Activated CD4-positive, alpha-beta memory T cell treated with anti-CD3 and anti-CD28 coated beads for 36 hours (primary cell): ENCODE results near the gene RASSF1. TPM values are rescaled to one million over a fixed set of nuclear protein-coding genes. Genes with fewer than 3 reads are reported as not detected.

Source experiments
- CTCF ChIA-PET: fragments of 350-600 bp; sonication (Branson Sonifier 250); formaldehyde crosslinking; loops from one replicate; lab custom pipeline; 2021; ENCODE audit warnings: antibody characterized with exemption, inconsistent platforms; lab: Charles Lee
- POLR2A ChIA-PET: fragments of 350-600 bp; sonication (Branson Sonifier 250); formaldehyde crosslinking; loops from one replicate; lab custom pipeline; 2021; ENCODE audit warnings: antibody characterized with exemption; lab: Charles Lee
- DNase-seq: peaks from one replicate; pipeline ENCODE4 v3.0.0-alpha.2; 2020
- H3K27ac Mint-ChIP-seq: one replicate; pipeline ENCODE4 v1.8.0; 2021; ENCODE audit warnings: mixed read lengths
- H3K27me3 Mint-ChIP-seq: one replicate; pipeline ENCODE4 v1.8.0; 2021; ENCODE audit warnings: mixed read lengths
- H3K36me3 Mint-ChIP-seq: one replicate; pipeline ENCODE4 v1.8.0; 2021; ENCODE audit warnings: mixed read lengths
- H3K4me1 Mint-ChIP-seq: one replicate; pipeline ENCODE4 v1.8.0; 2021; ENCODE audit warnings: low read depth, mixed read lengths
- H3K4me3 Mint-ChIP-seq: one replicate; pipeline ENCODE4 v1.8.0; 2021; ENCODE audit warnings: mild to moderate bottlenecking, mixed read lengths
- H3K9me3 Mint-ChIP-seq: one replicate; pipeline ENCODE4 v1.8.0; 2021; ENCODE audit warnings: mixed read lengths
- intact Hi-C: fragments of 100-400 bp; cut with micrococcal nuclease; formaldehyde crosslinking; loops from one replicate; pipeline ENCODE4 v1.15.1; 2023
- total RNA-seq, 2 experiments: library from RNA; stranded (reverse); gene quantifications; one replicate each; pipeline ENCODE4 v1.2.3, GENCODE V29; 2021

RASSF1 gene
- total RNA-seq, 2 experiments from 2014 or later, result 48.8 to 52.6 TPM

DNA sequence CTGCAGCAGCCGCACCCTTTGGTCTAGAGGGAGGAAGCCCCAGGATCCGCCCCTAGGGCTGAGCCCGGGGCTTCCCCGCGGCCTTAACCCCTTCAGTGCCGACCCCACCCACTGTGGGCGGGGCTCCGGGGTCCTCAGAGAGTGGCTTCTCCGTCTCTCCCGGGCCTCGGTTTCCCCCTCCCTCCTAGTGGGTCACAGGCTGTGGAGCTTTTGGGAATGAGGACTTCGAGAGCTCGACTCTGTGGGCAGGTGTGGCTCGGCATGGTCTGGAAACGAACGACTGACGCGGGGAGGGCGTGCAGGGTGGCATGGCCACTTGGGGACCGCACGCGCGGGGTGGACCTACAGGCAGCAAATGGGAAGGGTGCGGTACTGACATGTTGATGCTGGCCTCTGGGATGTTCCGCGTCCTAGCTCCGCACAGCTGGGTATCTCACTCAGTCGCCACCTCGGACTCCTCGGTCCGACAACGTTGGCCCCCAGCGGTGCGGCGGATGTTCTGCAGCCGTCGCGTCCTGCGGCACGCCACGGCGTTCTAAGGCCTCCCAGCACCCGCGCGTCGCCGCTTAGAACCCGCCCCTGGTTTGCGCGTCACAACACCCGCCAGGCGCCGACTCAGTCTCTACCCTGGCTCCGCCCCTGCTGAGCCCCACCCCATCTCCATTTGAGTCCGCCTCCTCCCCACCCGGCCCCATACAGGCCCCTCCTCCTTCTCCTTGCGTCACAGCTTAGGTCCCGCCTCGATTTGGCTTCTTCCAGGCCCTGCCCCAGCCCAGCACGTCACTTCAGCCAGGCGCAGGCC is 41.6 kb downstream of the RASSF1 start, which contains the start of the genes HYAL3 and NAA80:
Gene HYAL3, minus strand, starts transcription at position 570 of the 802 bp plus-strand sequence. CDS start 3,803 bp downstream, outside the sequence.
Gene NAA80, minus strand, starts transcription at position 570 of the 802 bp plus-strand sequence. CDS start 1,942 bp downstream, outside the sequence.
- H3K27me3 Mint-ChIP-seq, result no peaks in the 10 kb centered on the region
- no peaks in the 10 kb centered on the region for H3K9me3 Mint-ChIP-seq
- peaks cover 24% of the 10 kb centered on the region for H3K4me1 Mint-ChIP-seq
- peak within 1 kb of the TSS; percentile 95 for H3K27ac Mint-ChIP-seq
- peaks cover 1% of the 10 kb centered on the region for H3K36me3 Mint-ChIP-seq
- intact Hi-C loops, result loop anchor here (1.0 to 2.0 kb wide), 6 partner anchors 22 to 60 kb away; partner anchors contain the start of genes TMEM115 and TUSC2
- ChIA-PET CTCF (interaction anchor here (0.6 to 3.6 kb wide), 11 partner anchors 22 to 563 kb away, joined by 3 to 30 read pairs (median 5); partner anchors contain the start of genes CYB561D2 and NPRL2), POLR2A (interaction anchor here (0.6 to 3.5 kb wide), 11 partner anchors 16 to 63 kb away, joined by 3 to 34 read pairs (median 5); partner anchors contain the start of genes CYB561D2, GNAI2, NPRL2 and RASSF1)
- peak within 1 kb of the TSS; percentile 97 for H3K4me3 Mint-ChIP-seq
- DNase-seq, result peak; percentile 100

DNA sequence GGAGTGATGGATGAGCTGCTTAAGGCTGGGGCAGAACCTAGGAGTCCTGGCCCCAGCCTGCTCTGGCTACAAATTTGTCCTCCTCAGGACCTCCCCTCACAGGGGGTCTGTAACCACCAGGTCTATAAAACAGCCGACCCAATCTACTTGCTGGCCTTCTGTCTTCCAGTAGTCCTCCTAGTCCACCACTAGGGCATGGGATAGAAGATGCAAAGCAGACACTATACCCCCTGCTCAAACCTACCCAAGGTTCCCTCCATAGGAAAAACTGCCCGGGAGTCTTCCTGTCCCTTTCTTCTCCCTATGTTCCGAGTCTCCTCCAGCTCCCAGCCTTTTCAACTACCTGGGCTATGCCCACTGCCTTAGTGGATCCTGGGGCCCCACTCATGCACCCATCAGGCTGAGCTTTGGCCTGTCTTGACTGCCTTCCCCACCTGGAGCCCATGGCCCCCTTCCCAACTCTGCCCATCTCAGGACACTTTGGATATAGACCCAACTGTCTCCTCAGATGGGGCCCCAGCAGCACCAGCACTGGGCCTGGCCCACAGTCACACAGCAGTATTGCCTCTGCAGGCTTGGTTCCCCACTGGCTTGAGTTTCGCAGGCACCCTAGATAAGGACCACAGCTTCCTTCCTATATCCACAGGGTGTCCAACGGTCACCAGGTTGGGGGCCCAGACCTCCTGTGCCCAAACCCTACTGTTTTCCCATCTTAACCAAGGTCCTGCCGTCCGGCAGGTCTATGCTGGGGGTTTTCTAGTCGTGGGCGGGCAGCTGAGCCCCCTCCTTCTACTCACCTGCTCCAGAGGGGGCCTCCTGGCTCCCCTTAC is 42.5 kb downstream of the RASSF1 start:
- CTCF ChIA-PET, result interaction anchor here (0.6 to 3.6 kb wide), 7 partner anchors 23 to 562 kb away, joined by 3 to 30 read pairs (median 6); no protein-coding TSS in a partner anchor
- no peaks in the 10 kb centered on the region for H3K27me3 Mint-ChIP-seq
- DNase-seq, result no peak
- peaks cover 1% of the 10 kb centered on the region for H3K36me3 Mint-ChIP-seq
- peak overlapping the region; percentile 95 for H3K27ac Mint-ChIP-seq
- no peaks in the 10 kb centered on the region for H3K9me3 Mint-ChIP-seq
- peak overlapping the region; percentile 97 for H3K4me3 Mint-ChIP-seq
- POLR2A ChIA-PET, result interaction anchor here (0.6 to 3.5 kb wide), 6 partner anchors 26 to 62 kb away, joined by 3 to 34 read pairs (median 6); partner anchors contain the start of genes GNAI2 and RASSF1
- intact Hi-C loops, result loop anchor here (2.0 kb wide), 3 partner anchors 23 to 61 kb away; partner anchors contain the start of genes TMEM115 and TUSC2
- peaks cover 26% of the 10 kb centered on the region for H3K4me1 Mint-ChIP-seq

DNA sequence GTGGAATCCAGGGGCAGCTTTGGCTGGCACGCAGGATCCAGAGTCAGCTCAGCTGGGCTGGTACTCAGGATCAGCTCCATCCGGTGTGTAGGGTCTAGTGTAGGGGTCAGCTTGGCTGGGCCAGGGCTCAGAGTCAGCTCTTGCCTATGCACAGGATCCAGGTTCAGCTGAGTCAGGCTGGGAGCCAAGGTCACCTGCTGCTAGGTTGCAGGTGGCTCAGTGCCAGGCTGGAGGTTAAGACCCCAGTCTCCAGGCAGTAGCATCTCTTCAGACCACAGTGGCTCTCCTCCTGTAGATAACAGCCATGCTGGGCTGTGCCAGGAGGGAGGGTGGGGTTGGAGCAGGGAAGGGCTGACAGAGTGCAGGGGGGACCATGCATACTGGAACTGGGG is 43.3 kb downstream of the RASSF1 start:
- Mint-ChIP-seq H3K36me3 (peaks cover 1% of the 10 kb centered on the region), H3K4me3 (no peak overlapping the region), H3K27ac (no peak overlapping the region), H3K4me1 (peaks cover 34% of the 10 kb centered on the region), H3K9me3 (no peaks in the 10 kb centered on the region), H3K27me3 (no peaks in the 10 kb centered on the region)
- DNase-seq, result no peak
- ChIA-PET POLR2A (interaction anchor here (1.4 to 3.5 kb wide), 2 partner anchors 40 to 59 kb away, joined by 4 to 34 read pairs; no protein-coding TSS in a partner anchor), CTCF (interaction anchor here (0.6 to 3.6 kb wide), 4 partner anchors 24 to 51 kb away, joined by 3 to 30 read pairs (median 10); no protein-coding TSS in a partner anchor)
- intact Hi-C loops, result no loop called here

DNA sequence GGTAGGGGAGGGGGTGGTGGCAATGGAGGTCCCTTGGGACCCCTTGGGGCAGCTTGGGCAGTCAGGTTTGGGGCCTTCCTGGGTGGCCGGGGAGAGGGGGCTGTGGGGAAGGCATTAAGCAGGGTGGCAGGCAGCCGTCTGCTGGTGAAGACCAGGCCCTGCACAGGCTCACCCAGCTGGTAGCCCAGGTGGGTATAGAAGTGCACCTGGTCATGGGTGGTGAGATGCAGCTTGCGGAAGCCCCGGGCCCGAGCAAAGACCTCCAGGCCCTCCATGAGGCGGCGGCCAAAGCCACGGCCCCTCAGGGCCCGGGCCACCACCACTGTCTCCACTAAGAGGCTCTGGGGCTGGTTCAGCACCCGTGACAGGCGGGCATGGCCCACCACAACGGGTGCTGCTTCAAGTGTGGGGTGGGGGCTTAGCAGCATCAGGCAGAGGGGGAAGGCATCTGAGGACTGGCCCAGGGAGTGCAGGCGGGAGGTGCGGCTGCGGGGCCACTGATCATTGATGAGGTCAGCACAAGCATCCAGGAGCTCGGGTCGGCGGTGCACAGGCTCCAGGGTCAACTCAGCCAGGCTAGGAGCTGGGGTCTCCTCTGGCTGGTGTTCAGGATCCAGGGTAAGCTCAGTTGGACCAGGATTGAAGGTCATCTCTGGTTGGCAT is 43.8 kb downstream of the RASSF1 start:
- Mint-ChIP-seq H3K27ac (no peak overlapping the region), H3K36me3 (peaks cover 1% of the 10 kb centered on the region), H3K4me3 (no peak overlapping the region), H3K4me1 (peaks cover 34% of the 10 kb centered on the region), H3K9me3 (no peaks in the 10 kb centered on the region), H3K27me3 (no peaks in the 10 kb centered on the region)
- CTCF ChIA-PET, result interaction anchor here (0.6 to 3.6 kb wide), 3 partner anchors 29 to 50 kb away, joined by 3 to 30 read pairs (median 3); no protein-coding TSS in a partner anchor
- intact Hi-C loops, result no loop called here
- no peak for DNase-seq
- POLR2A ChIA-PET, result interaction anchor here (1.4 to 3.5 kb wide), 2 partner anchors 40 to 58 kb away, joined by 4 to 34 read pairs; no protein-coding TSS in a partner anchor

DNA sequence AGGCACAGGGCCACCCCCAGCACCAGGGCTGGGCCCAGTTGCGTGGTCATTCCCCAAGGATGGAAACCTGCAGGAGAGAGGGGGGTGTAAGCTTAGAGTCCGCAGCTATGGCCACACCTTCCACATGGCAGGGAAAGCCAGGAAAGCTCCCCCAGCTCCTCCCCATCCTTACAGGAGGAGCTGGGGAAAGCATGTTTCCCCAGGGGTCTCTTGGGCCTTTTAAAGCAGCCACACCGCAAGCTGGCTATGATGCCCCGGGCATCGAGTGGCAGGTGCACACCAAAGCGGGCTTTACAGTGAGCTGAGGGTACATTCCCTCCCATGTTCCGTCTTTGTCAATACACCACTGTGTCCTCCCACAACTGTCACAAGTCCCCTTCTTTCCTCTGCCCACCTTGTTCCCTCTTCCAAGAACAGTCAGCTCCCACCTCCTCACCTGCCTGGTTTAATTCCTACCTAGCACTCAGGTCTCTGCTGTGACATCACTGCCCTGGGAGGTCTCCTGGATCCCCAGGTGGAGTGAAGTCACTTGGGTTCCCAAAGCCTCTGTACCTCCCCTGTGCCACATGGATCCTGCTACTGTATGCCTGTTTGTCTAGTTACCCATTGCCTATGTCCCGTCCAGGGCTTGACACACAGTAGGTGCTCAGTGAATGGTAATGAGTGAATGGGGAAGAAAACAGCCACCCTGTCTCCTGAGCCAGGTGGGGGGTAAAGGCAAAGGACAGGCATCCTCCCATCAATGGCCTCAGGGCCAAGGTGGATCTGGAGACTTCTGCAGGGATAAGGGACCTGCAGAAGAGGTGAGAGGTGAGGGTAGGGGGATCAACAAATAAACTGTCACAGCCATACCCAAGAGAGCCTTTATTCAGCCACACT is 44.8 kb downstream of the RASSF1 start:
- no peak overlapping the region for H3K27ac Mint-ChIP-seq
- POLR2A ChIA-PET, result no interaction called here
- peaks cover 7% of the 10 kb centered on the region for H3K36me3 Mint-ChIP-seq
- H3K4me3 Mint-ChIP-seq, result no peak overlapping the region
- H3K9me3 Mint-ChIP-seq, result no peaks in the 10 kb centered on the region
- intact Hi-C loops, result no loop called here
- peaks cover 36% of the 10 kb centered on the region for H3K4me1 Mint-ChIP-seq
- H3K27me3 Mint-ChIP-seq, result no peaks in the 10 kb centered on the region
- DNase-seq, result no peak
- CTCF ChIA-PET, result interaction anchor here (0.9 to 1.0 kb wide), 2 partner anchors 21 to 38 kb away, joined by 3 read pairs; no protein-coding TSS in a partner anchor

DNA sequence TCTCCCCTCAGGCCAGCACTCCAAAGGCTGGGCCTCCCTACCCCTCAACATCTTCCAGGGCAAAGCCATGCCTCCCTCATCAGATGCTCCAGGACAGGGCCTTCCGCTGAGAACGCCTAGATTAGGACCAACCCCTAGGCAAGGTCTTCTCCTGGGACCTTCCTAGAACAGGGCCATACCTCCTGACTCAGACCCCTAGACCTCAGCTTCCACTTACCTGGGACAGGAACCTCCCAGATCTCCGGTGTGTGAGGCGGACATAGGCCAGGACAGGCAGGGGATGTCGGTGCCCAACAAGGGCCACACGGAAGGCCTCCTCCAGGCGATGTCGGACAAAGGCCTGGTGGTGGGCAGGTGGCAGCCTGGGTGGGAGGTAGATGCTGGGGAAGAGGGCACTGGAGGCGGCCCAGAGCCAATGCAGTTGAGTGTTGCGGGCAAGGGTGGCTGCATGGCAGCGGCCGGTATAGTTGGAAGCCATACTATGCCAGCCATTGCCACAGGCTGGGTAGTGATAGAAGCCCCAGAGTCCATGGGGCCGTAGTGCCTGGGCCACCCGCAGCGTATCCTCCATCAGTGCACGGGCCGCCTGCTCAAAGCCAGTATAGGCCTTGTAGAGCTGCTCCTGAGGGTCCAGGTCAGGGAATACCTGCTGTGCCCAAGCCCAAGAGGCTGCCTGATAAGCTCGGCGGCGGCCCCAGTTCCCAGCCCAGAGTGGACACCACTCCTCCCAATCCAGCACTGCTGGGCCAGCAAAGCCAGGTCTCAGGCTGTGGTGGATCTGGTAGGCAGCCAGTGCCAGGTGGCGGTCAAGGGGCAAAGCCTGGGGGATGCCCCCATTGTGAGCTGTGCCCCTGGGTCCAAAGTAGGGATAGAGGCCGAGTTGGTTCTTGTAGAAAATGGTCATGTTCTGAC is 45.9 kb downstream of the RASSF1 start:
- intact Hi-C loops, result no loop called here
- DNase-seq, result no peak
- POLR2A ChIA-PET, result no interaction called here
- Mint-ChIP-seq H3K9me3 (no peaks in the 10 kb centered on the region), H3K27ac (no peak overlapping the region), H3K27me3 (no peaks in the 10 kb centered on the region), H3K4me3 (no peak overlapping the region), H3K36me3 (peaks cover 11% of the 10 kb centered on the region), H3K4me1 (peaks cover 31% of the 10 kb centered on the region)
- CTCF ChIA-PET, result interaction anchor here (0.9 to 1.0 kb wide), 2 partner anchors 20 to 37 kb away, joined by 3 read pairs; no protein-coding TSS in a partner anchor

DNA sequence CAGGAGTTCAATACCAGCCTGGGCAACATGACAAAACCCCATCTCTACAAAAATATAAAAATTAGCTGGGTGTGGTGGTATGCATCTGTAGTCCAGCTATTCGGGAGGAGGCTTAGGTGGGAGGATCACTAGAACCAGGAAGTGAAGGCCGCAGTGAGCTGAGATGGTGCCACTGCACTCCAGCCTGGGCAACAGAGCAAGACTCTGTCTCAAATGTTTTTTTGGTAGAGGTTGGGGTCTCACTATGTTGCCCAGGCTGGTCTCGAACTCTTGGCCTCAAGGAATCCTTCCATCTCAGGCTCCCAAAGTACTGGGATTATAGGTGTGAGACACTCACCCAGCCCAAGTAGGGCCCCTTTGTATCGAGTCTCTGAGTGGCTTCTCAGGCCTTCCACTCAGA is 46.5 kb downstream of the RASSF1 start:
- Mint-ChIP-seq H3K27me3 (no peaks in the 10 kb centered on the region), H3K36me3 (peaks cover 16% of the 10 kb centered on the region), H3K4me1 (peaks cover 30% of the 10 kb centered on the region), H3K4me3 (no peak overlapping the region), H3K27ac (no peak overlapping the region), H3K9me3 (no peaks in the 10 kb centered on the region)
- intact Hi-C loops, result no loop called here
- DNase-seq, result no peak
- ChIA-PET CTCF (no interaction called here), POLR2A (no interaction called here)

DNA sequence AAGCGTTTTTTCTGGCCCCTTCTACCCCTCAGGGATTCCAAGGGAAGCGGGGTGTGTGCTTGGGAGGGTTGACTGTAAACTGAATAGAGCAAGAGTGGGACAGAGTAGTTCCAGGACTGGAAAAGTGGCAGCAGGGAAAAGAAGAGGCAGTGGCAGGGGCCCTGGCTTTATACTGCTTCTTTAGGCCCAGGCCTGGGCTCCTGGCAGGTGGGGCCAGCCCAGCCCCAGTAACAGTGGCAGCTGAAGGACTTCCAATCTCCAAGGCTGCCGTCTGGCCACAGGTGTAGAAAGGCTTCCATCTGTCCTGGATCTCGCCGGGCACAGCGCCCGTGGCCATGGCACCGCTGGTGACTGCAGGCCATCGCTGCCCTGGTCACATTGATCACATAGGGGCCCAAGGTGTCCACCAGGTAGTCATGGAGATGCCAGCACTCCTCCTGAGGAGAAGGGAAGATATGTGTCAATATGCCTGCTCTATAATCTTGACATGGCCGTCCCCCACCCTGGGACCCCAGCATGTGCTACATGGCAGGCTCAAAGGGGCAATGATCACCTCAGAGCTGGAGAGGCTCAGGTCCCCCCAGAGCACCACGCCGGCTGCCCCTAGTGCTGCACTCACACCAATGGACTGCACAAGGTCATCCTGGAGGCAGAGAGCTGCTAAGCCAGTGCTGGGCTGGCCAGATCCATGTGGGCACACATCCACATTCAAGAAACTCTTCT is 47.4 kb downstream of the RASSF1 start:
- POLR2A ChIA-PET, result interaction anchor here (0.8 to 2.7 kb wide), 5 partner anchors 9 to 61 kb away, joined by 3 to 15 read pairs (median 4); partner anchors contain the start of gene LSMEM2
- H3K4me1 Mint-ChIP-seq, result peaks cover 28% of the 10 kb centered on the region
- CTCF ChIA-PET, result interaction anchor here (0.8 to 2.3 kb wide), 5 partner anchors 33 to 67 kb away, joined by 3 to 8 read pairs (median 4); partner anchors contain the start of gene RASSF1

More for the DNA sequence above, 47.4 kb downstream of the RASSF1 start:
- no peak for DNase-seq
- H3K27ac Mint-ChIP-seq, result peak overlapping the region; percentile 90
- H3K4me3 Mint-ChIP-seq, result peak overlapping the region; percentile 92
- intact Hi-C loops, result no loop called here
- H3K27me3 Mint-ChIP-seq, result no peaks in the 10 kb centered on the region
- H3K36me3 Mint-ChIP-seq, result peaks cover 16% of the 10 kb centered on the region
- H3K9me3 Mint-ChIP-seq, result no peaks in the 10 kb centered on the region
